HG03432 (cell line): Measurements from ENCODE around the gene HYPK.
"Not testable (repeated sequence)": the region's sequence is repeated elsewhere in the genome, so short reads cannot be mapped to it uniquely, and the experiment has no call there.

Source experiments
- ATAC-seq: cut with Tn5 transposase; IDR thresholded peaks from one replicate; pipeline ENCODE4 v1.9.1; 2021; ENCODE audit warnings: mild to moderate bottlenecking, moderate library complexity; ENCODE audit not compliant: unreplicated experiment

The HYPK gene

DNA sequence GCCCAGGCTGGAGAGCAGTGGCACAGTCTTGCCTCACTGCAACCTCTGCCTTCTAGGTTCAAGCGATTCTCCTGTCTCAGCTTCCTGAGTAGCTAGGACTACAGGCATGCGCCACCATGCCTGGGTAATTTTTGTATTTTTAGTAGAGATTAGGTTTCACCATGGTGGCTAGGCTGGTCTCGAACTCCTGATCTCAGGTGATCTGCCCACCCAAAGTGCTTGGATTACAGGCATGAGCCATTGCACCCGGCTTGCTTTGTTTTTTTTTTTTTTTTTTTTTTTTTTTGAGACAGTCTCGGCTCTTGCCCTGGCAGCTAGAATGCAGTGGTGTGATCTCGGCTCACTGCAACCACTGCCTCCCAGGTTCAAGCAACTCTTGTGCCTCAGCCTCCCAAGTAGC is 32.1 kb downstream of the HYPK start:
- not testable (repeated sequence) for ATAC-seq

GRCh38 chr15:43845421-43845820 is 45.0 kb downstream of the HYPK start:
- ATAC-seq = no peak

DNA sequence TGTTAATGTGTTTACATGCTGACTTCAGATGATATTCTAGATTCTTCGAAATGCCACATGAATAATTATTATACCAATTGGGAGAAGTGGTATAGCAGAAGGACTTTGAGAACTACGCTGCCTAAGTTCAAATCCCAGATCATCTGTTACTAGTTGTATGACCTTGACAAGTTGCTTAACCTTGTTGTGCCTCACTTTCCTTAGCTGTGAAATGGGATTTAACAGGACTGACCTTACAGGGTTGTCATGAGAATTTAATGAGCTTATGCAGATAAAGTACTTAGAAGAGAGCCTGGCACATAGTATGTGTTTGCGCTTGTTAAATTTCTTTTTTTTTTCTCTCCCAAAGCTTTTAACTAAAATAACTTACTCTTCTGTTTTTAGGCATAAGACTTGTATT is 50.9 kb downstream of the HYPK start:
- no peak for ATAC-seq

DNA sequence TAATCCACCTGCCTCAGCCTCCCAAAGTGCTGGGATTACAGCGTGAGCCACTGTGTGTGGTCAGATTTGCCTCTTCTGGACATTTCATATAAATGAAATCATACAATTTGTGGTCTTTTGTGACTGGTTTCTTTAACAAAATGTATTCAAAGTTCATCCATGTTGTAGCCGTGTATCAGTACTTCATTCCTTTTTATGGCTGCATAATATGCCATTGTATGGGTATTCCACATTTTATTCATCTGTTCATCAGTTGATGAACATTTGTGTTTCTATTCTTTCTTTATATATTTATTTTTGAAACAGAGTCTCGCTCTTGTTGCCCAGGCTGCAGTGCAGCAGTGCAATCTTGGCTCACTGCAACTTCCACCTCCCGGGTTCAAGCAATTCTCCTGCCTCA is 52.2 kb downstream of the HYPK start:
- ATAC-seq = no peak
